ENCODE results near the gene MAP2. TPM values are rescaled to one million over a fixed set of nuclear protein-coding genes. Genes with fewer than 3 reads are reported as not detected.

The MAP2 gene
- total RNA-seq, 1 experiment from 2014 or later: 0.05 TPM

DNA sequence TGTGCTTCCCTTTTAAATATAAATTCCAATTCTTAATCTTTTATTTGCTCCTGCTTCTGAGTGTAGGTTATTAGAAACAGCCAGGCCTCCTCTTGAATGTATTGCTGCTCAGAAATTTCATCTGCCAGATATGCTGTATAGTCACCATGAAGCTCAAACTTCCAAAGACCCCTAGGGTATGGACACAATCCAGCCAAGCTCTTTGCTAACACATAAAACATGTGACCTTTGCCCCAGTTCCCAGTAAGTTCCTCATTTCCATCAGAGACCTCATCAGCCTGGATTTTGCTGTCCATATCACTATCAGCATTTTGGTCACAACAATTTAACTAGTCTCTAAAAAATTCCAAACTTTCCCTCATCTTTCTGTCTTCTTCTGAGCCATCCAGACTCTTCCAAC lies 75.2 kb downstream of the MAP2 start:
- POLR2A ChIA-PET: no interaction called here
- H3K27me3 Mint-ChIP-seq (ENCODE audit: insufficient read depth, unreplicated experiment): no peaks in the 10 kb centered on the region
- intact Hi-C loops (cut with micrococcal nuclease; ENCODE audit: unreplicated experiment): no loop called here

DNA sequence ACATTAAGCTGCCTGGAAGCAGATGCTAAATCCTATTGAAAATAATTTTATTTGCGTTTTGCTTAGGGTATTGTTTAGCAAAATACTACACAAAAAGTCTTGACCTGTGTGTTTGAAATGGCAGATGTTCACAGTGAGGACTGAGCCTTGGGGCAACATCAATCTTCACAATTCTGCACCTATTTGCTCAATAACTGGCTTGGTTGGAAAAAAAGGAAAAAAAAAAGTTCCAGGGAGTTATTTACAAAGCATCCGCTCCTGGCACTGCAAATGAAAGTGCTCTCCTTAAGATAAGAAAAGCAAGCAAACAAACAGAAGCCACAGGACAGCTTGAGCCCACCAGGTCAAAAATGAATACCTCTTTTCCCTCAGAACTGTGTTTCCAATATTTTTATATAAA lies 77.7 kb downstream of the MAP2 start:
- Histone ChIP-seq H3K4me3 (ENCODE audit: low read depth, low read length) (no peak overlapping the region), H3K36me3 (ENCODE audit: control insufficient read depth, insufficient read depth, low read length) (no peaks in the 10 kb centered on the region), H3K27me3 (replicated peaks; ENCODE audit: control insufficient read depth, insufficient read depth, low read length) (no peaks in the 10 kb centered on the region), H3K9me3 (no peaks in the 10 kb centered on the region), H3K4me1 (no peaks in the 10 kb centered on the region)
- TF ChIP-seq, protein P1, sequence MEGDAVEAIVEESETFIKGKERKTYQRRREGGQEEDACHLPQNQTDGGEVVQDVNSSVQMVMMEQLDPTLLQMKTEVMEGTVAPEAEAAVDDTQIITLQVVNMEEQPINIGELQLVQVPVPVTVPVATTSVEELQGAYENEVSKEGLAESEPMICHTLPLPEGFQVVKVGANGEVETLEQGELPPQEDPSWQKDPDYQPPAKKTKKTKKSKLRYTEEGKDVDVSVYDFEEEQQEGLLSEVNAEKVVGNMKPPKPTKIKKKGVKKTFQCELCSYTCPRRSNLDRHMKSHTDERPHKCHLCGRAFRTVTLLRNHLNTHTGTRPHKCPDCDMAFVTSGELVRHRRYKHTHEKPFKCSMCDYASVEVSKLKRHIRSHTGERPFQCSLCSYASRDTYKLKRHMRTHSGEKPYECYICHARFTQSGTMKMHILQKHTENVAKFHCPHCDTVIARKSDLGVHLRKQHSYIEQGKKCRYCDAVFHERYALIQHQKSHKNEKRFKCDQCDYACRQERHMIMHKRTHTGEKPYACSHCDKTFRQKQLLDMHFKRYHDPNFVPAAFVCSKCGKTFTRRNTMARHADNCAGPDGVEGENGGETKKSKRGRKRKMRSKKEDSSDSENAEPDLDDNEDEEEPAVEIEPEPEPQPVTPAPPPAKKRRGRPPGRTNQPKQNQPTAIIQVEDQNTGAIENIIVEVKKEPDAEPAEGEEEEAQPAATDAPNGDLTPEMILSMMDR (IDR thresholded peaks at IDR 0.05; ENCODE audit: insufficient read depth in 1 of 2, low read depth in 1 of 2, low read length in 1 of 2, severe bottlenecking in 1 of 2, unreplicated experiment in 1 of 2): no peak
- no peaks in the 10 kb centered on the region for H3K27me3 Mint-ChIP-seq (ENCODE audit: insufficient read depth, unreplicated experiment)
- H3K4me3 Mint-ChIP-seq (ENCODE audit: unreplicated experiment): no peak overlapping the region
- BruUV-seq (replicated peaks): no TSS peak
- DNase-seq: peak in 1 of 2 experiments; percentile 11
- ChIA-PET CTCF (no interaction called here), POLR2A (no interaction called here)
- H3K36me3 Mint-ChIP-seq (ENCODE audit: insufficient read depth, unreplicated experiment): no peaks in the 10 kb centered on the region
- peaks cover 10% of the 10 kb centered on the region for H3K9me3 Mint-ChIP-seq (ENCODE audit: unreplicated experiment)
- H3K27ac Mint-ChIP-seq (ENCODE audit: unreplicated experiment): no peak overlapping the region
- H3K4me1 Mint-ChIP-seq (ENCODE audit: low read depth, unreplicated experiment): peaks cover 7% of the 10 kb centered on the region
- intact Hi-C loops (cut with micrococcal nuclease; ENCODE audit: unreplicated experiment): no loop called here

More for the DNA sequence above, 75.2 kb downstream of the MAP2 start:
- H3K36me3 Mint-ChIP-seq (ENCODE audit: insufficient read depth, unreplicated experiment): no peaks in the 10 kb centered on the region
- CTCF ChIA-PET: no interaction called here
- DNase-seq: no peak
- no TSS peak for BruUV-seq (replicated peaks)
- H3K27ac Mint-ChIP-seq (ENCODE audit: unreplicated experiment): no peak overlapping the region
- no peak overlapping the region for H3K4me3 ChIP-seq (ENCODE audit: low read depth, low read length)
- no peaks in the 10 kb centered on the region; the same call in 1 of the 2 replicates for H3K9me3 ChIP-seq
- peaks cover 10% of the 10 kb centered on the region for H3K9me3 Mint-ChIP-seq (ENCODE audit: unreplicated experiment)
- no peaks in the 10 kb centered on the region for H3K36me3 ChIP-seq (ENCODE audit: control insufficient read depth, insufficient read depth, low read length)
- H3K4me1 Mint-ChIP-seq (ENCODE audit: low read depth, unreplicated experiment): peaks cover 7% of the 10 kb centered on the region
- TF ChIP-seq, protein P1 (IDR thresholded peaks at IDR 0.05; ENCODE audit: insufficient read depth in 1 of 2, low read depth in 1 of 2, low read length in 1 of 2, severe bottlenecking in 1 of 2, unreplicated experiment in 1 of 2): no peak
- no peaks in the 10 kb centered on the region for H3K27me3 ChIP-seq (replicated peaks; ENCODE audit: control insufficient read depth, insufficient read depth, low read length)
- peaks cover 4% of the 10 kb centered on the region; the same call in 1 of the 2 replicates for H3K4me1 ChIP-seq
- no peak overlapping the region for H3K4me3 Mint-ChIP-seq (ENCODE audit: unreplicated experiment)

DNA sequence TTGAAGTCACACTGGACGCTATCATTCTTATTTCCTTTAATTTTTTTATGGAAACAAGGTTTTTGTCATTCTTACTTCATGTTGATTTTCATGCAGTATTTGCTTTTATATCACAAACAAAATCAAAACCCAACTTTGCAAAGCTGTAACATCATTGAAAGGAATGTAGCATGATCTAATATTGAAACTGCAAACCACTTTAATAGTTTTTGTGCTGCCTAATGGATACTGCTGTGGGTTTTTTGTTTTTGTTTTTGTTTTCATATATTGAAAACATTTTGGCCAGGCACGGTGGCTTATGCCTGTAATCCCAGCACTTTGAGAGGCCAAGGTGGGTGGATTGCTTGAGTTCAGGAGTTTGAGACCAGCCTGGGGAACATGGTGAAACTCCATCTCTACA lies 81.6 kb downstream of the MAP2 start:
- Mint-ChIP-seq H3K4me3 (ENCODE audit: unreplicated experiment) (no peak overlapping the region), H3K27me3 (ENCODE audit: insufficient read depth, unreplicated experiment) (no peaks in the 10 kb centered on the region), H3K4me1 (ENCODE audit: low read depth, unreplicated experiment) (peaks cover 6% of the 10 kb centered on the region), H3K9me3 (ENCODE audit: unreplicated experiment) (no peaks in the 10 kb centered on the region), H3K36me3 (ENCODE audit: insufficient read depth, unreplicated experiment) (no peaks in the 10 kb centered on the region), H3K27ac (ENCODE audit: unreplicated experiment) (no peak overlapping the region)
- H3K4me3 ChIP-seq (ENCODE audit: low read depth, low read length): no peak overlapping the region
- intact Hi-C loops (cut with micrococcal nuclease; ENCODE audit: unreplicated experiment): no loop called here
- H3K36me3 ChIP-seq (ENCODE audit: control insufficient read depth, insufficient read depth, low read length): no peaks in the 10 kb centered on the region
- TF ChIP-seq, protein P1 (IDR thresholded peaks at IDR 0.05; ENCODE audit: insufficient read depth in 1 of 2, low read depth in 1 of 2, low read length in 1 of 2, severe bottlenecking in 1 of 2, unreplicated experiment in 1 of 2): no peak
- no peaks in the 10 kb centered on the region for H3K27me3 ChIP-seq (replicated peaks; ENCODE audit: control insufficient read depth, insufficient read depth, low read length)
- no peaks in the 10 kb centered on the region for H3K9me3 ChIP-seq
- DNase-seq: no peak
- CTCF ChIA-PET: no interaction called here
- POLR2A ChIA-PET: no interaction called here
- H3K4me1 ChIP-seq: 0 out of 2 replicates have a peak, but pooled peaks cover 3% of the 10 kb centered on the region
- no TSS peak for BruUV-seq (replicated peaks)
